GM12891 (cell line): ENCODE data around the gene STARD10.

Experiments
- DNase-seq: peaks from one replicate; pipeline ENCODE4 v3.0.0; 2011; ENCODE audit warnings: low spot score; ENCODE audit not compliant: insufficient read length
- FAIRE-seq: peaks from 2 replicates; lab custom pipeline; 2011; peaks lifted over from hg19 to GRCh38; lab: Jason Lieb, UNC
- PAX5 ChIP-seq: IDR thresholded peaks from 2 replicates; pipeline ENCODE4 v1.6.1; 2011; ENCODE audit warnings: low read length, moderate library complexity, mild to moderate bottlenecking; ENCODE audit not compliant: insufficient read depth, severe bottlenecking
- POLR2A ChIP-seq: IDR thresholded peaks from 2 replicates; pipeline ENCODE4 v1.6.1; 2011; ENCODE audit warnings: low read depth, low read length, control low read depth
- POLR2AphosphoS5 ChIP-seq: IDR thresholded peaks from 2 replicates; pipeline ENCODE4 v1.6.1; 2011; ENCODE audit warnings: low read depth, low read length, control low read depth
- POU2F2 ChIP-seq: IDR thresholded peaks from 2 replicates; pipeline ENCODE4 v1.6.1; 2011; ENCODE audit warnings: low read depth, mild to moderate bottlenecking, control low read depth, low read length, moderate library complexity
- SPI1 ChIP-seq: IDR thresholded peaks from 2 replicates; pipeline ENCODE4 v1.6.1; 2011; ENCODE audit warnings: low read depth, low read length, control low read depth
- TAF1 ChIP-seq: IDR thresholded peaks from 2 replicates; pipeline ENCODE4 v1.6.1; 2011; ENCODE audit warnings: low read depth, low read length, control low read depth

Gene STARD10

DNA sequence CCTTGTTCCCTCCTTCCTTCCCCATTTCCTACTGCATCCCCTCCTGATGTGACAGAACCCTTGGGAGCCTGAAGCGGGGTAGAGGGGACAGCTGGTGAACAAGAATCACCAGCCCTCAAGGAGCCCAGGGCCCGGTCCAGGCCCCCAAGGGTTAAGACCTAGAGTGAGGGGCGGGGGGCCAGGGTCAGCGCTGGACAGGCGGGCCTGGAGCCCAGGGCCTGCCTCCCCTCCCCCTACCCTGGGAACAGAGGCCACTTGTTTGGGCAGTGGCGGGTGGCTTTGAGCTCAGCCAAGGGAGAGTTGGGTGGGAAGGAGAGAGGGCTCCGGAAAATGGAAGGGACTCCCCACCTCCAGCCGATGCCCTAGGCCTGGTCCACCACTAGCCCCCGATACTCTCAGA is 43.8 kb downstream of the STARD10 start:
- TF ChIP-seq SPI1 (no peak), POLR2A (no peak), POLR2AphosphoS5 (no peak), POU2F2 (no peak), TAF1 (no peak), PAX5 (no peak)
- FAIRE-seq, result no peak

DNA sequence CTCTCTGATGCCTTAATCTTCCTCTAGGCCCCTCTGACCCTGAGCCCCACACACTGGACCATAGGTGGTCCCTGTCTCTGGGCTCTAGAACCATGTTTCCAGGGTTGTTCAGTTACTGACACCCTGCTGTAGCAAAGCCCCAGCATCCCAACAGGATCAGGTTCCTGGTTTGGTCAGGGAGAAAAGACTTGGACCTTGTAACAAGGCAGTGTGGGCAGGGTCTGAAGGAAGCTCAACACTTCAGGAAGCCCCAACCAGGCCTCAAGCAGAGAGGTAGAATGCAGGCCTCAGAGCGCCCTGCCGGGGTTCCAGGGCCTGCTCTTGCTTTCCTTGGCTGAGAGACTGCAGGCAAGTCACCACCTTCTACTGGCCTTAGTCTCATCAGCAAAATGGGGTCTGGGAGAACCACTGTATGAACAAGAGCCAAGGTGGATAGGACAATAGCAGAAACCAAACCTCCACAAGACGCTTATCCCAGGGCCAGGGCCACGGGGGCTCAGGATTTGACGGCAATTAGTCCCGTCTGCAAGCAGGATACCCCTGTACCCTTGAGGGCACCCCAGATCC is 46.5 kb downstream of the STARD10 start:
- FAIRE-seq, result no peak
- TF ChIP-seq SPI1 (no peak), POU2F2 (no peak), TAF1 (no peak), POLR2A (no peak), POLR2AphosphoS5 (no peak), PAX5 (no peak)

More for the DNA sequence above, 43.8 kb downstream of the STARD10 start:
- no peak for DNase-seq

DNA sequence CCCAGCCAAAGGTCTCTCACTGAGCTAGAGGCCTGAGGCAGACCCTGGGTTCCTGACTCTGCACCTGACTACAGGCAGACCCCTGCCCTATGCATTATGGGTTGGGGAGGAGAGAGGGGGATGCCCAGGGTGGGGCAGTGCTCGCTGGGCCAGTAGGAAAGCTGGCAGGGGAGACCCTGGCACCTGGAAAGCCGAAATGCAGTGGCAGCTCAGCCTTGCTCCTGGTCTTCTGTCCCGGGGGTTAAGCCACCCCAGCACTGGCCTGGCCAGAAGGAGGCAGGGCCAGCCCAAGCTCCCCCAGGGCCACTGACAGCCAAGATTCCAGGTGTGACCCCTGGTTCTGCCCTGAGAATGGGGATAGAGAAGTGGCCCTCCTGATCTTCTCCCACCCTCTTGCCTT is 47.0 kb downstream of the STARD10 start:
- FAIRE-seq (no peak), DNase-seq (no peak)
- TF ChIP-seq PAX5, result no peak
- TF ChIP-seq POU2F2, result no peak
- no peak for TF ChIP-seq POLR2AphosphoS5
- TF ChIP-seq POLR2A, result no peak
- no peak for TF ChIP-seq SPI1
- no peak for TF ChIP-seq TAF1

More for the DNA sequence above, 46.5 kb downstream of the STARD10 start:
- DNase-seq, result no peak

DNA sequence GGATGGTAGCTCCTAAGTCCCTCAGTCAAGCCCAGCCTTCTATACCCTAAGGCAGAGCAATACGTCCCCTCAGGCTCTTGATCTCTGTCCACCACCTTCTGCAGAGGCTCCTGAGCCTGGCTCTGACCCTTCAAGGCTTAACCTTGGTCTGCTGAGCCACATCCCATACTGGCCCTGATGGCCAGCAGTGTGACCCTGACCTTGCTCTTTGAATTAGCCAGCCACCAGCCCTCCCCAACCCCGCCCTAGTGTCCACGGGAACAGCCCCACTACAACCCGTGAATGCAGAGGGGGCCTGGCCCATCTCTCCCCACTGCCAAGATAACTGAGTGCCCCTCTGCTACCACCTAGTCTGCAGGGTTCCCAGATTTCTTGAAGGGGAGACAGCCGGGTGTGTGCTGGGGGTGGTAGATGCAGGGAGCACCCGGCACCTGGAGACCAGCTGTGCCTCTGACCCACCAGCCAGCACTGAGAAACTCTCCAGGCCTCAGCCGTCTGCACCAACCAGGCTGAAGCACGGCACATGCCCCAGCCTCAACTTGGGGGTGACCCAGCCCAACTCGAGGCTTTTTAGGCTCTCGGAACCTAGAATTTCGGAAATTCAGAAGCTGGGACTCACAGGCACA is 47.8 kb downstream of the STARD10 start:
- no peak for TF ChIP-seq POU2F2
- TF ChIP-seq PAX5, result no peak
- no peak for TF ChIP-seq SPI1
- no peak for TF ChIP-seq TAF1
- no peak for TF ChIP-seq POLR2AphosphoS5
- TF ChIP-seq POLR2A, result no peak
- no peak for FAIRE-seq

DNA sequence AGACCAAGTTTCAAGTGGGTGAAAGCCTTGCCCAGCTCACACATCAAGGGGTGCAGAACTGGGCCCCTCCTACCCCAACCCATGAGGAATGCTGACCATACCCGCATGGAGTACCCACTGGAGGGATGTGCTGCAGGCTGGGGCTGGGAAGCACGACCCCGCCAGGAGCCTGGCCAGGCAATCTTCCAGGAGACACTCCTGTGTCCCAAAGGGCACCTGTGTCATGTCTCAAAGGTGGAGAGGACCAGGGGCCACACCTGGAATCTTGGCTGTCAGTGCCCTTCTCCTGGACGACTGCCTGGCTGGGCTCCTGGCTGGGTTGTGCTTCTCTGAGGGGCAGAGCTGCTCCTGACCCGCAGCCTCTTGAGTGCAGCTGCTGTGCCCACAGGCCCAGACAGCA is 48.3 kb downstream of the STARD10 start:
- FAIRE-seq (no peak), DNase-seq (no peak)
- TF ChIP-seq PAX5 (no peak), POLR2A (no peak), SPI1 (no peak), POU2F2 (no peak), POLR2AphosphoS5 (no peak), TAF1 (no peak)

More for the DNA sequence above, 47.8 kb downstream of the STARD10 start:
- no peak for DNase-seq

DNA sequence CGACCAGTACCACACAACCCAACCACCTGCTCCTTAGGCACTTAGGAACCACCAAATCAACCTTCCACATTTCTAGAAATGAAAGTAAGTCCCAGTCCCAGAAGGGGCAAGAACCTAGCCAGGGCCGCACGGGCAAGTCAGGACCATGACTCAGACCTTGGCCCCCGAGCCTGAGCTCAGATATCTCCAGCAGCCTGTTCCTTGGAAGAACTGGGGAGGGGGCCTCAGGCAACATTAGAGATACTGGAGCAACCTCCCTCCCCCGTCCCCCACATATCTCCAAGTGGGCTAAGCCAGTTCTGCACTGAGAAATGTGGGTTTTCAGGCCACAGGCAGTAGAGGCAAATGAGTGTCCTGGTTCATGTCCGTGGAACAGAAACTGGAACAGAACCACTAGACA is 49.4 kb downstream of the STARD10 start:
- TF ChIP-seq TAF1 (no peak), POU2F2 (no peak), POLR2A (no peak), PAX5 (no peak), SPI1 (no peak), POLR2AphosphoS5 (no peak)
- peak; percentile 38 for FAIRE-seq
- DNase-seq, result no peak

DNA sequence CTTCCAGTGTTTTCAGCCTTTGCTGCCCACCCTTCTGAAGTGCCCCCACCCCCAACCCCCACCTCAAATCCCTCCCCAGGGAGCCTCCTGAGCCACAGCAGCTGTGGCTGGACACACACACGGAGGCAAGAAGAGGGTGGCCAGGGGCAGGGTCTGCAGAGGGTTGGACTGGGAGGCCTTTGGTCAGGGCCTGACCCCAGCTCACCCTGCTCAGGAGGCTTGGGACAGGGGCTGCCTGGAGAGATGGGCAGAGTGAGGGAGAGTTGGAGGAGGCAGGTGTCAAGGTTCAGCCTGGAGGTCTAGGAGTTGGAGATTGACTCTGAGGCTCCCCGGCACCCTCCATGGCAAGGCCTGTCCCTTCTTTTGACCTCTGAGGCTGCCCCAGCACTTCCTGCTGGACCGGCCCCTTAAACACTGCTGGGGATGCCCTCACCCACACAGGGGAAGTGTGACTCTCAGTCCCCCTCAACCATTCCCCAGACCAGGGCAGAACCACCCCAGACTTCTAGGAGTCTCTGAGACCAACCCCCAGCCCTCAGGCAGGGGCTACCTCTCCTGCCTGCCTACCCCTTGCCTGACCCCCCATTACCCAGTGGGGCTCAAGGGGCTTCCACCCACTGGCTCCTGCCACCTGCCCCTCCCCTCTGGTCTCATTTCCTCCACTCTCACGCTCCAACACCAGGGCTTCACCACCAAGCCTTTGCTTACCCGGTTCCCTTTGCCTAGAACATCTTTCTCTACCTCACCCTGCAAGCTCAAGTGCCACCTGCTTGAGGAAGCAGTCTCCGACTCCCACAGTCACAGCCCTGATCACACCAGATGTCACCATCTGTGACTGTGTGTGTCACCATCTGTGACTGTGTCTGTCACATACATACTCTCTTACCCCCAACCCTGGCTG is 50.3 kb downstream of the STARD10 start:
- TF ChIP-seq POLR2A, result no peak
- peak; percentile 32; the same call in 1 of the 2 replicates for TF ChIP-seq SPI1
- TF ChIP-seq PAX5, result peak; percentile 38
- FAIRE-seq, result peak; percentile 99

DNA sequence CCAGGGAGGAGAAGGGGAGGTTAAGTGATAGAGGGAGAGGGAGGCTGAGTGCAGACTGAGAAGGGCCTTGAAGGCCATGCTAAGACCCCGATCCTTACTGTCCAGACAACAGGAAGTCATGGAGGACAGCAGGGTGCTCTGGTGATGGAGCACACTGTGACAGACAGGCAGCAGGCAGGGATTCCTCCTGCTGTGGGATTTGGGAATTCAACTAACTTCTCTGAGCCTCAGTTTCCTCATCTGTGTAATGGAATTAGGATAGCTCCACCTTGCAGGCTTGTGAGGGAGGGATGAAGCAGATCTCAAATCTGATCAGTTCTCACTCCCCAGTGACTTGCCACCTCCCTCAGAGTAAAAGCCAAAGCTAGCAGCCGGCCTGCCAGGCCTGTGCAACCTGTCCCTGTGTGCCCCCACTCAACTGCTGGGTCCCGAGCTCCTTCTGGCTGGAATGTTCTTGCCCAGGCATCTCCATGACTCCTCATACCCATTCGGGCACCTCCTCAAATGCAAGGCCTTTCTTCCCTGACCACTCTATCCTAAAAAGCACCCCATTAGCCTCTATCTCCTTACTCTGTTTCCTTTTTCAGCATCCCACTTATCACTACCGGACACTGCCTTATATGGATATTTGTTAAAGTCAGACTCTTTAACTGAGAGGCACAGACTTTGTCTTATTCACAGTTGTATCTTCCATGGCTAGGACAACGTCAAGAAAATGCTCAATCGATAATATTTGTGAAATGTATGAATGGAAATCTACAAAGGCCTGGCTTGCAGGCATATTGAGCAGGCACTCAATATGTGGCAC is 51.1 kb downstream of the STARD10 start:
- TF ChIP-seq SPI1, result no peak
- TF ChIP-seq POU2F2, result no peak
- no peak for TF ChIP-seq POLR2AphosphoS5
- TF ChIP-seq POLR2A, result no peak
- no peak for TF ChIP-seq TAF1
- no peak for TF ChIP-seq PAX5
- FAIRE-seq, result no peak
- no peak for DNase-seq

More for the DNA sequence above, 50.3 kb downstream of the STARD10 start:
- no peak for DNase-seq
